C4-2B (cell line): ENCODE results near the gene TRANK1.

Source experiments
- H3K27ac ChIP-seq: fragments of 450-650 bp; 2 replicates; pipeline ENCODE4 v1.5.1; 2017
- CTCF ChIP-seq: fragments of 450-650 bp; conservative IDR thresholded peaks from 2 replicates; pipeline ENCODE4 v1.5.1; 2017; ENCODE audit warnings: mild to moderate bottlenecking
- ZFX ChIP-seq: fragments of 450-650 bp; IDR thresholded peaks from 2 replicates; pipeline ENCODE4 v1.6.1; 2017

Gene TRANK1

DNA sequence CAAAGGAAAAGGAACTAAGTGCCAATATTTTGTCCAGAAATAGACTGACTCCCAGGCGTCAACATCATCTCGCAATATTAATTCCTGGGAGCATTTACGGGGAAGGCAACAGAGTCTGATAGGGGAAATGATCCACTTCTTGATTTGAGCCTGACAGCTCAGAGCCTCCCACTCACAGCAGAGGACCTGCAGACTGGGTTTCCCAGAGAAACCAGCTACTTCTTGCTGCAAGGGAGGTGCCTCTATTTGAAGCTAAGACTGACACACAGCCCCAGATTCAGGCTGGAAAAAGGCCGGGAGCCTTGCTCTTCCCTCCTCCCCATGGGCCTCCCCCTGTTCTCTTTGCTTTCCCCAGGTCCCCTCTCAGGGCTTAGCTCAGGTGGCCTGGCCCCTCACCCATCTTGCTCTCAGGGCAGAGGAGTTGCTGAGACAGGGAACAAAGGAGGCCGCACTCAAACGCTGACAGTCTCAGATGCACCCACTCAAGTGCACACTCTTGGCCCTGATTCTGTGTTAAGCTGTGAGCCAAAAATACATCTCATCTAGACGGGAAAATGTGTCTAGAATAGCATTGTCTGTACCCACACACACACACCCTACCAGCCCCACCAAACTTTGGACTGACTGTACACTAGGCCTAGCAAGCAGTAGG is 130.7 kb downstream of the TRANK1 start:
- H3K27ac ChIP-seq, result no peak overlapping the region
- TF ChIP-seq CTCF (no peak), ZFX (no peak)

DNA sequence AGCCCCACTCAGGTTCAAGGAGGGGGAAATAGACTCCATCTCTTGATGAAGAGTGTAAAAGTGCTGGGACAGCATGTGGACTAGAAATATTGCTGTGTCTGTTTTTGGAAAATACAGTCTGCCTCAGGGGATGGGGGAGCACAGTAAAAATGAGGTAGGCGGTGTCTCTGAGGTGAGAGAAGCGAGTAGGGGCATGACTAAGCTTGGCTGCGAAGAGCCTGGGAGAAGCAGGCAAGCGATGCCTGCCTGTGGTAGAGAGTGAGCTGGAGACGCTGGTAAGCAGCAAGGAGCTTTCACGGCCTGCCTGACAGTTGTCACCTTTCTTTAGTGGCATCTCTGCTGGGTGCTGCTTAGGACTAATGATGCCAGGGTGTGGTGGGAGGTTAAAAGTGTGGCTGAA is 131.5 kb downstream of the TRANK1 start:
- no peak for TF ChIP-seq CTCF
- TF ChIP-seq ZFX, result no peak
- H3K27ac ChIP-seq, result no peak overlapping the region

DNA sequence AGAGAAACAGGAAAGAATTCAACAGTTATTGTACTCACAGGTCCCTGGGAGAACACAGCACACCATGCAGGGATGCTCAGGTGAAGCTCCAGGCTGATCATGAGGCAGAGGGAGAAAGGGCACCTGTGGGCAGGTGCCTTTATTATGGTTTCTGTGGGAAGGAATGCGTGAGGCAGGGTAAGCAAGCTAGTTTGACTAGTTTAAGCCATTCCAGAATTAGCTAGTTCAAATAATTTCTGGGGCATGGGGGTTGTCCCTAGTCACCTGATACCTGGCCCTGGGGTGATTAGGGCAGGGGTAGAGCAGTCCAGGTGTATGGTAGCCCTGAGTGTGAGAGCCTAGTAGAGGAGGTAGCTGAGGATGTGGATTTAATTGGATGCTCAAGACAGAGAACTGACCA is 132.6 kb downstream of the TRANK1 start:
- TF ChIP-seq CTCF, result no peak
- no peak for TF ChIP-seq ZFX
- no peak overlapping the region for H3K27ac ChIP-seq

DNA sequence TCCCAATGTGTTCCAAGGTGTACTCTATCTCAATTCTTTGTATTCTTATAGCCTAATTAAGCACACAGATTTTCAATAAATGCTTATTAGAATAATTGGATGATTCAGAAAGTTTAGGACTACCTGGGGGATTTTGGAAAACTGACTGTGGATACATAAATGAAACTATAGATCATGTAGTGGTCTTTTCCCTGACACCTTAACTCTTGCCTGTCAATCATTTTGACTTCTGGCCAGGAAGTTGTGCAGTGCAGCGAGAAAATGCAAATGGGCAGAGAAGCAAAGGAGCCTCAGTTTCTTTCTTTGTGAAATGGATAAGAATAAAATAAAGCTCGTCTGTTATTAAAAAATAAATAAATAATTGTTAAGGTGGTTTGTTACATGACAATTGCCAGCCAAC is 133.1 kb downstream of the TRANK1 start:
- no peak for TF ChIP-seq CTCF
- no peak for TF ChIP-seq ZFX
- no peak overlapping the region for H3K27ac ChIP-seq

- TF ChIP-seq CTCF (no peak), ZFX (no peak)
- H3K27ac ChIP-seq, result no peak overlapping the region
Measured at GRCh38 chr3:36804295-36805055, 140.4 kb downstream of the TRANK1 start.

- TF ChIP-seq ZFX (no peak), CTCF (no peak)
- H3K27ac ChIP-seq, result no peak overlapping the region
Measured at GRCh38 chr3:36803091-36803791, 141.6 kb downstream of the TRANK1 start.

DNA sequence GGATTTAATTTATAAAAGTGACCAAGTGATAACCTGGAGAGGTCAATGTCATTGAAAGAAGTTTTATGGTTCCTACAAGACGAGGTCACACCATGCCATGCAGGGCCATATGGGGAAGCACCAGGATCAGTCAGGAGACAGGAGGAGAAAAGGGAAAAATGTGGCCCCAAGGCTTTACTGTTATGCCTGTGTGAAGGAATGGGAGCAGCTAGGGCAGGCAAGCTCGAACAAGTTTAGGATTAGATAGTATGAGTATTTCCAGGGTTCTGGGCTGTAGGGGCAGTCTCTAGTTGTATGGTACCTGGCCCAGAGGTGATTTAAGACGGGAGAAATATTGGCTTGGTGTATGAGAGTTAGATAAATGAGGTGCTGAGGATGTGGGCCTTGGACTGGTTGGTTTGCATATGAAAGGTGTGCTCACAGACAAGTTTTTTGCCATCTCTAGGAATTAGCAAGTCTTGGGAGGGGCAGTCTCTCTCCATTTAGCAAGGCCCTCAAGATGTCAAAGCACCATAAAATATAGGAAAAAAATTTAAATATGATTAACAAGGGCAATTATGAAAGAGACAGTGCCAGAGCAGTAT is 144.2 kb downstream of the TRANK1 start:
- TF ChIP-seq CTCF (no peak), ZFX (no peak)
- H3K27ac ChIP-seq, result no peak overlapping the region
